NCI-H82 treated with DMSO at 0.1 percent for 48 hours (cell line): ENCODE data around the gene HMGA1.

Source experiments
- DNase-seq: peaks from one replicate; lab custom pipeline; 2025; ENCODE audit not compliant: unreplicated experiment; lab: John Stamatoyannopoulos, UW

The HMGA1 gene

GRCh38 chr6:34288581-34288980 lies 51.9 kb downstream of the HMGA1 start:
- DNase-seq = no peak

GRCh38 chr6:34289137-34289536 lies 52.5 kb downstream of the HMGA1 start:
- DNase-seq = no peak

GRCh38 chr6:34292954-34293353 lies 56.3 kb downstream of the HMGA1 start:
- no peak for DNase-seq

- no peak for DNase-seq
These were observed 59.0 kb downstream of the HMGA1 start for GRCh38 chr6:34295721-34296120.
